GM18517 (cell line): ENCODE measurements around the gene RMDN3.
A peak's percentile ranks its signal among the peaks of the same experiment; 100 is the strongest.

Source experiments
- ATAC-seq: cut with Tn5 transposase; IDR thresholded peaks from one replicate; pipeline ENCODE4 v1.9.1; 2021; ENCODE audit warnings: mild to moderate bottlenecking, moderate library complexity; ENCODE audit not compliant: unreplicated experiment

RMDN3 gene

GRCh38 chr15:40754883-40755811 is at the start of gene RMDN3:
TSS of gene RMDN3 (minus strand) at chr15:40755254. CDS start at chr15:40754783, 471 bp downstream.
- ATAC-seq = peak; percentile 62

- ATAC-seq = no peak
Measured at GRCh38 chr15:40803688-40804087, 48.6 kb upstream of the RMDN3 start.

- ATAC-seq = no peak
Measured at GRCh38 chr15:40803076-40803475, 48.0 kb upstream of the RMDN3 start.

- no peak for ATAC-seq
Measured at GRCh38 chr15:40799523-40799922, 44.5 kb upstream of the RMDN3 start.

- ATAC-seq = no peak
Measured at GRCh38 chr15:40796512-40796911, 41.5 kb upstream of the RMDN3 start.

GRCh38 chr15:40796041-40796440 is 41.0 kb upstream of the RMDN3 start:
- no peak for ATAC-seq

GRCh38 chr15:40793216-40793989 is 38.3 kb upstream of the RMDN3 start:
- ATAC-seq = no peak

GRCh38 chr15:40792394-40792793 is 37.3 kb upstream of the RMDN3 start:
- no peak for ATAC-seq

- no peak for ATAC-seq
Measured at GRCh38 chr15:40790718-40791117, 35.7 kb upstream of the RMDN3 start.

- no peak for ATAC-seq
Measured at GRCh38 chr15:40789999-40790398, 34.9 kb upstream of the RMDN3 start.

- ATAC-seq = no peak
Measured at GRCh38 chr15:40789119-40789518, 34.1 kb upstream of the RMDN3 start.

- no peak for ATAC-seq
Measured at GRCh38 chr15:40787991-40788390, 32.9 kb upstream of the RMDN3 start.

GRCh38 chr15:40787344-40787841 is 32.3 kb upstream of the RMDN3 start:
- ATAC-seq = no peak

- no peak for ATAC-seq
Measured at GRCh38 chr15:40785814-40786213, 30.8 kb upstream of the RMDN3 start.

- ATAC-seq = no peak
Measured at GRCh38 chr15:40785164-40785563, 30.1 kb upstream of the RMDN3 start.

- ATAC-seq = no peak
Measured at GRCh38 chr15:40782609-40783227, 27.7 kb upstream of the RMDN3 start.

- no peak for ATAC-seq
Measured at GRCh38 chr15:40776537-40777141, 21.6 kb upstream of the RMDN3 start.

GRCh38 chr15:40775740-40776536 is 20.9 kb upstream of the RMDN3 start:
- ATAC-seq = no peak

- no peak for ATAC-seq
Measured at GRCh38 chr15:40775007-40775406, 20.0 kb upstream of the RMDN3 start.

GRCh38 chr15:40773902-40774301 is 18.8 kb upstream of the RMDN3 start:
- ATAC-seq = no peak
